IPS-18a (cell line): ENCODE measurements around the gene ARAP3.

Source experiments
- H3K27ac ChIP-seq: one replicate; pipeline ENCODE4 v1.5.1; 2013; ENCODE audit warnings: low read length
- H3K27me3 ChIP-seq: one replicate; pipeline ENCODE4 v1.6.1; 2013; ENCODE audit warnings: mild to moderate bottlenecking, low read length; ENCODE audit not compliant: control insufficient read depth, insufficient read depth
- H3K36me3 ChIP-seq: one replicate; pipeline ENCODE4 v1.6.1; 2013; ENCODE audit warnings: low read depth, low read length; ENCODE audit not compliant: control insufficient read depth
- H3K4me1 ChIP-seq: one replicate; pipeline ENCODE4 v1.6.1; 2013; ENCODE audit warnings: low read depth, low read length; ENCODE audit not compliant: control insufficient read depth
- H3K4me3 ChIP-seq: one replicate; pipeline ENCODE4 v1.5.1; 2013; ENCODE audit warnings: low read length
- H3K9ac ChIP-seq: one replicate; pipeline ENCODE4 v1.6.1; 2013; ENCODE audit warnings: mild to moderate bottlenecking, low read length, moderate library complexity
- H3K9me3 ChIP-seq: one replicate; pipeline ENCODE4 v1.6.1; 2013; ENCODE audit warnings: low read depth, low read length; ENCODE audit not compliant: control insufficient read depth

ARAP3 gene

GRCh38 chr5:141603923-141604717 lies 77.9 kb downstream of the ARAP3 start:
- Histone ChIP-seq H3K27me3 (no peaks in the 10 kb centered on the region), H3K9ac (no peak overlapping the region), H3K4me3 (no peak overlapping the region), H3K4me1 (no peaks in the 10 kb centered on the region), H3K9me3 (no peaks in the 10 kb centered on the region), H3K27ac (no peak overlapping the region), H3K36me3 (no peaks in the 10 kb centered on the region)
